Measurements from ENCODE around the gene ALOX5AP.

Gene ALOX5AP

GRCh38 chr13:30700364-30700763 lies 35.0 kb upstream of the ALOX5AP start:
- no peaks in the 10 kb centered on the region for H3K9me3 ChIP-seq (ENCODE audit: control insufficient read depth, insufficient read depth, low read depth, low read length)
- H3K4me1 ChIP-seq (ENCODE audit: control insufficient read depth, insufficient read depth, low read length): peaks cover 13% of the 10 kb centered on the region
- H3K9ac ChIP-seq (ENCODE audit: low read length): no peak overlapping the region
- no peak overlapping the region for H3K27ac ChIP-seq (ENCODE audit: low read depth, low read length)
- H3K4me3 ChIP-seq (ENCODE audit: low read depth, low read length): no peak overlapping the region
- H3K27me3 ChIP-seq (ENCODE audit: control insufficient read depth, insufficient read depth, low read length): no peaks in the 10 kb centered on the region
- H3K36me3 ChIP-seq (ENCODE audit: control insufficient read depth, insufficient read depth, low read length): no peaks in the 10 kb centered on the region

DNA sequence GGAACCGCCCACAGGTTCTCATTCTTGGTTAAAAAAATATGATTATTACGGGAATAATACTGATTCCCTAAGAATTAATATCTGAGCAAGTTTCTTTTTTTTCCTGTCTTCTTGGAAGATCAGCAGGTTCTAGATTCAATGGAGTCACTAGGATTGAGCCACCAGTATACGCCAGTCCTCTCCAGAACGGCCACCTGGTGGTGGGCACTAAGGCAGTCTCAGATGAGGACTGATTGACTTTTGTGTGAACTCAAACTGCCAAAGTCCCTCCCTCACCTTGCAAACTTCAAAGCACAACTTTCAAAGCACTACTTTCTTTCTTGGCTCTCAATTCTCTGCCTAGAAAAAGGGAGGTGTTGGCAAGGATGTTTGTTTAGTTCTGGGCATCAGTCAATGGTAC lies 33.3 kb upstream of the ALOX5AP start:
- H3K9ac ChIP-seq (ENCODE audit: low read length): no peak overlapping the region
- no peak overlapping the region for H3K27ac ChIP-seq (ENCODE audit: low read depth, low read length)
- no peak overlapping the region for H3K4me3 ChIP-seq (ENCODE audit: low read depth, low read length)
- no peaks in the 10 kb centered on the region for H3K27me3 ChIP-seq (ENCODE audit: control insufficient read depth, insufficient read depth, low read length)
- peaks cover 9% of the 10 kb centered on the region; the same call in 1 of the 2 replicates for H3K4me1 ChIP-seq (ENCODE audit: control insufficient read depth, insufficient read depth, low read length)
- H3K9me3 ChIP-seq (ENCODE audit: control insufficient read depth, insufficient read depth, low read depth, low read length): no peaks in the 10 kb centered on the region
- H3K36me3 ChIP-seq (ENCODE audit: control insufficient read depth, insufficient read depth, low read length): no peaks in the 10 kb centered on the region

GRCh38 chr13:30704596-30704995 lies 30.7 kb upstream of the ALOX5AP start:
- no peak overlapping the region for H3K9ac ChIP-seq (ENCODE audit: low read length)
- H3K27ac ChIP-seq (ENCODE audit: low read depth, low read length): no peak overlapping the region
- no peaks in the 10 kb centered on the region for H3K27me3 ChIP-seq (ENCODE audit: control insufficient read depth, insufficient read depth, low read length)

GRCh38 chr13:30705680-30706079 lies 29.7 kb upstream of the ALOX5AP start:
- H3K36me3 ChIP-seq (ENCODE audit: control insufficient read depth, insufficient read depth, low read length): no peaks in the 10 kb centered on the region
- H3K9me3 ChIP-seq (ENCODE audit: control insufficient read depth, insufficient read depth, low read depth, low read length): no peaks in the 10 kb centered on the region
- no peak overlapping the region for H3K9ac ChIP-seq (ENCODE audit: low read length)
- no peaks in the 10 kb centered on the region for H3K27me3 ChIP-seq (ENCODE audit: control insufficient read depth, insufficient read depth, low read length)
- no peak overlapping the region for H3K4me3 ChIP-seq (ENCODE audit: low read depth, low read length)
- peaks cover 9% of the 10 kb centered on the region; the same call in 1 of the 2 replicates for H3K4me1 ChIP-seq (ENCODE audit: control insufficient read depth, insufficient read depth, low read length)
- no peak overlapping the region for H3K27ac ChIP-seq (ENCODE audit: low read depth, low read length)

More at GRCh38 chr13:30704596-30704995, 30.7 kb upstream of the ALOX5AP start:
- Histone ChIP-seq H3K36me3 (ENCODE audit: control insufficient read depth, insufficient read depth, low read length) (no peaks in the 10 kb centered on the region), H3K4me1 (ENCODE audit: control insufficient read depth, insufficient read depth, low read length) (peaks cover 9% of the 10 kb centered on the region; the same call in 1 of the 2 replicates), H3K4me3 (ENCODE audit: low read depth, low read length) (no peak overlapping the region), H3K9me3 (ENCODE audit: control insufficient read depth, insufficient read depth, low read depth, low read length) (no peaks in the 10 kb centered on the region)

DNA sequence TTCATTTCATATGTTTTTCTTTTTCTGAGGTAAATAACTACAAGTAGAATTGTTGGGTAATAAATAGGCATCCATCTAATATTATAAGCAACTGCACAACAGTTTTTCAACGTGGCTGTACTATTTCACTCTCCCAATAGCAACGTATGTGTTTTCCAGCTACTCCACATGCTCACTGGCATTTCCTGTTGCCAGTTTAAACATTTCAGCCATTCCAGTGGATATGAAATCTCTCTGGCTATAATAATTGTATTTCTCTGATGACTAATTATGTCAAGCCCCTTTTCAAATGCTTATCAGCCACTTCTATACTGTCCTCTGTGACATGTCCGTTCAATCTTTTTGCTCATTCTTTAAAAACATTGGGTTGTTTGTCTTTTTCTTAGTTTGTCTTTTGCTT lies 26.8 kb upstream of the ALOX5AP start:
- H3K4me1 ChIP-seq (ENCODE audit: control insufficient read depth, insufficient read depth, low read length): peaks cover 9% of the 10 kb centered on the region; the same call in 1 of the 2 replicates
- H3K9ac ChIP-seq (ENCODE audit: low read length): no peak overlapping the region
- H3K27ac ChIP-seq (ENCODE audit: low read depth, low read length): no peak overlapping the region
- H3K36me3 ChIP-seq (ENCODE audit: control insufficient read depth, insufficient read depth, low read length): no peaks in the 10 kb centered on the region
- H3K9me3 ChIP-seq (ENCODE audit: control insufficient read depth, insufficient read depth, low read depth, low read length): no peaks in the 10 kb centered on the region
- no peak overlapping the region for H3K4me3 ChIP-seq (ENCODE audit: low read depth, low read length)
- H3K27me3 ChIP-seq (ENCODE audit: control insufficient read depth, insufficient read depth, low read length): no peaks in the 10 kb centered on the region

GRCh38 chr13:30710442-30710841 lies 24.9 kb upstream of the ALOX5AP start:
- no peaks in the 10 kb centered on the region for H3K9me3 ChIP-seq (ENCODE audit: control insufficient read depth, insufficient read depth, low read depth, low read length)

GRCh38 chr13:30711375-30711774 lies 24.0 kb upstream of the ALOX5AP start:
- no peaks in the 10 kb centered on the region for H3K27me3 ChIP-seq (ENCODE audit: control insufficient read depth, insufficient read depth, low read length)
- no peak overlapping the region for H3K27ac ChIP-seq (ENCODE audit: low read depth, low read length)
- H3K4me1 ChIP-seq (ENCODE audit: control insufficient read depth, insufficient read depth, low read length): no peaks in the 10 kb centered on the region
- H3K36me3 ChIP-seq (ENCODE audit: control insufficient read depth, insufficient read depth, low read length): no peaks in the 10 kb centered on the region
- H3K4me3 ChIP-seq (ENCODE audit: low read depth, low read length): no peak overlapping the region
- H3K9ac ChIP-seq (ENCODE audit: low read length): no peak overlapping the region
- H3K9me3 ChIP-seq (ENCODE audit: control insufficient read depth, insufficient read depth, low read depth, low read length): no peaks in the 10 kb centered on the region

More at GRCh38 chr13:30710442-30710841, 24.9 kb upstream of the ALOX5AP start:
- no peaks in the 10 kb centered on the region for H3K27me3 ChIP-seq (ENCODE audit: control insufficient read depth, insufficient read depth, low read length)
- no peak overlapping the region for H3K4me3 ChIP-seq (ENCODE audit: low read depth, low read length)
- H3K4me1 ChIP-seq (ENCODE audit: control insufficient read depth, insufficient read depth, low read length): peaks cover 9% of the 10 kb centered on the region; the same call in 1 of the 2 replicates
- H3K27ac ChIP-seq (ENCODE audit: low read depth, low read length): no peak overlapping the region
- no peaks in the 10 kb centered on the region for H3K36me3 ChIP-seq (ENCODE audit: control insufficient read depth, insufficient read depth, low read length)
- no peak overlapping the region for H3K9ac ChIP-seq (ENCODE audit: low read length)

GRCh38 chr13:30711837-30712236 lies 23.5 kb upstream of the ALOX5AP start:
- Histone ChIP-seq H3K9me3 (ENCODE audit: control insufficient read depth, insufficient read depth, low read depth, low read length) (no peaks in the 10 kb centered on the region), H3K9ac (ENCODE audit: low read length) (no peak overlapping the region), H3K36me3 (ENCODE audit: control insufficient read depth, insufficient read depth, low read length) (no peaks in the 10 kb centered on the region), H3K4me1 (ENCODE audit: control insufficient read depth, insufficient read depth, low read length) (no peaks in the 10 kb centered on the region), H3K27me3 (ENCODE audit: control insufficient read depth, insufficient read depth, low read length) (no peaks in the 10 kb centered on the region), H3K4me3 (ENCODE audit: low read depth, low read length) (no peak overlapping the region), H3K27ac (ENCODE audit: low read depth, low read length) (no peak overlapping the region)

DNA sequence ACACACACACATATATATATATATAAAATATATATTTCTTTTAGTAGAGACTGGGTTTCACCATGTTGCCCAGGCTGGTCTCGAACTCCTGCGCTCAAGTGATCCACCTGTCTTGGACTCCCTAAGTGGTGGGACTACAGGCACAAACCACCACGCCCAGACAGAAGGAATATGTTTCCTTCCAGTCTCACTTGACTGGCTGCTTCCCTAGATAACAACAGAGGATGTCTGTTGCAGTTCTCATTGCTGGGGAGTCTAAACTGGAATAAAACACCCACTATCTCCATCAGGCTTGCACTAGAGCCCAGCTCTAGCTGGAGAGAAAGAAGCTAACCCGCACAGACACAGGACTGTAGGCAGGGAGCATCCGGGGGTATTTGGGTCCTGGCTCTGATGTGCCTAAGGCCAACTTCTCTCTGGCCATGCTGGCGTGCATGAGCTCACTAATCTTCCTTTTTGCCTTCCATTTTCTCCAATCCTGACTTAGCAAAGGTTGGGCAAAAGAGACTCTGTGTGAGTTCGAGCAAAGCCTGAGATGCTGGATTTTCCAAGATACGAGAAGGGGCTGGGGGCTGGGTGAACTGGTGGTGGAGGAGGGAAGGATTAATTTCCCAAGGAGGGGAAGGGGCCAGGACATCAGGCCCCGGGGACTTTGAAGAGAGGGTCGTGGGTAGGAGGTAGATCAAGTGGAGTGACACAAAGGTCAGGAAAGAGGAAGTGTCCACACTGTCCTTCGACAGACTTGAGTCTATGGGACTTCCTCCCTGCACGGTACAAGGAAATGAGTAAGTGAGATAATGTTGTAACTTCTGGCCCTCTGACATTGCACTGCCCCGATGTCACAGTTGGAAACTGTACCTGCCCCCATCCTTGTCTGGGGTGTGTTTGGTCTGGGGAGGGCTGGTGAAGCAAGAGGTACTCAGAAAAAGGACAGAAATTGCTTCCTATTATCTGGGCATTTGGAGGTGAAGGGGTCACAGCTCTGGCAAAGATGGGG lies 22.5 kb upstream of the ALOX5AP start:
- no peaks in the 10 kb centered on the region for H3K36me3 ChIP-seq (ENCODE audit: control insufficient read depth, insufficient read depth, low read length)
- H3K27me3 ChIP-seq (ENCODE audit: control insufficient read depth, insufficient read depth, low read length): no peaks in the 10 kb centered on the region
- no peak overlapping the region for H3K27ac ChIP-seq (ENCODE audit: low read depth, low read length)
- no peak overlapping the region for H3K9ac ChIP-seq (ENCODE audit: low read length)
- H3K9me3 ChIP-seq (ENCODE audit: control insufficient read depth, insufficient read depth, low read depth, low read length): no peaks in the 10 kb centered on the region
- no peaks in the 10 kb centered on the region for H3K4me1 ChIP-seq (ENCODE audit: control insufficient read depth, insufficient read depth, low read length)
- H3K4me3 ChIP-seq (ENCODE audit: low read depth, low read length): no peak overlapping the region

DNA sequence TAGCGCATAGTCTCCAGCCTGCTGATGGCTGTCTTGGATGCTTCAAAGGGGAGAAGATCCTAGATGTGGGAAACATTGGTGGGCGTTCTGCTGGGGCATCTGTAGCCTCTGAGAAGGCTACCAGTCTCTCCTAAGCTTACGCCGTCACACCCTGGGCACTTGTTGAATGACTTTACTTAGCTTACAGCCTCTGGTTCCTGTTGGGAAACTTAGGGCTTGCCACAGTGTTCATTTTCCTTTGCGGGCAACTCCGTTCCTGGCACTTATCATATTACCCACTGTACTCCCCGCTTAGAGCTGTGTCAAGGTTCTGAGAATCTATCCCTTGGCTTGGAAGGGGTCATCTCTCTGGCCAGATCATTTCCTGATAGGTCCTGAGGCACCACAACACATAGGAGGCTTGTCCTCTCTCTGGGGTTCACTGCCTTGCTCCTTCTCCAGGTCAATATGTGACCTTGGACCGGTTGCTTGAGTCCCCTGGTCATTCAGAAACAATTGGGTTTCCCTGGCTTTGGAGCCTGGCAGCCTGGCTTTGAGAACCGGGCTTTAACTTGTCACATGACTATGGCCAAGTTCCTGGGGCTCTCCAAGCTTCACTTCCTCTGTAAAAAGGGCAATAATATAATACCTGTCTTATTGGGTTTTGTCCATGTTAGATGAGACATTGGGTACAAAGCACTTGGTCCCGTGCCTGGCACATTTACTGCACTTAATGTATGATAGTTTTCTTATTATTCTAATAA lies 20.5 kb upstream of the ALOX5AP start:
- no peak overlapping the region for H3K27ac ChIP-seq (ENCODE audit: low read depth, low read length)
- H3K4me1 ChIP-seq (ENCODE audit: control insufficient read depth, insufficient read depth, low read length): no peaks in the 10 kb centered on the region
- no peaks in the 10 kb centered on the region for H3K9me3 ChIP-seq (ENCODE audit: control insufficient read depth, insufficient read depth, low read depth, low read length)
- no peaks in the 10 kb centered on the region for H3K27me3 ChIP-seq (ENCODE audit: control insufficient read depth, insufficient read depth, low read length)
- H3K4me3 ChIP-seq (ENCODE audit: low read depth, low read length): no peak overlapping the region
- no peak overlapping the region for H3K9ac ChIP-seq (ENCODE audit: low read length)
- H3K36me3 ChIP-seq (ENCODE audit: control insufficient read depth, insufficient read depth, low read length): no peaks in the 10 kb centered on the region

DNA sequence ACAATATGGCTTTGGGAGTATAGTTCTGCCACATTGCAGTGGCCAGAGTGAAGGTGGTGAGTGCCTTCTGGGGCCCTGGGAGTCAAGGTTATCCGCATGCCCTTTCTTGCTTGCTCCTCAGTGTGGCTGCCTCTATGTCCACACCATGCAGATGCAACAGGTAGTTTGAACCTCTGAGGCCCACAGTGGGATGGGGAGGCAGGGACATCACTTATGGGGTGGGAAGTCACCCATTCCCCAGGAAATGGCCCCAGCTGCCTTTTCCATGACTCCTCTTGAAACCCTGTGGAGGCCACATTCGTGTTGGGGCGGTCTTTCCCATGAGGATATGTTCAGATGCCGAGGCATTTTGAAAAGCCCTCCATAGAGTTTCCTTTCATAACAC lies 20.0 kb upstream of the ALOX5AP start:
- Histone ChIP-seq H3K9ac (ENCODE audit: low read length) (no peak overlapping the region), H3K27me3 (ENCODE audit: control insufficient read depth, insufficient read depth, low read length) (no peaks in the 10 kb centered on the region), H3K36me3 (ENCODE audit: control insufficient read depth, insufficient read depth, low read length) (no peaks in the 10 kb centered on the region)

More for the DNA sequence above, 20.0 kb upstream of the ALOX5AP start:
- Histone ChIP-seq H3K9me3 (ENCODE audit: control insufficient read depth, insufficient read depth, low read depth, low read length) (no peaks in the 10 kb centered on the region), H3K4me3 (ENCODE audit: low read depth, low read length) (no peak overlapping the region), H3K27ac (ENCODE audit: low read depth, low read length) (no peak overlapping the region), H3K4me1 (ENCODE audit: control insufficient read depth, insufficient read depth, low read length) (no peaks in the 10 kb centered on the region)

All from HUES6 (cell line).